Astrocyte of the cerebellum (primary cell): ENCODE results near the gene TNFRSF21.
"Not testable (repeated sequence)": the region's sequence is repeated elsewhere in the genome, so short reads cannot be mapped to it uniquely, and the experiment has no call there.

ENCODE experiments used
- DNase-seq: peaks from one replicate; pipeline ENCODE4 v3.0.0-alpha.2; 2011; ENCODE audit warnings: low read depth
- H3K4me3 ChIP-seq: 2 replicates; pipeline ENCODE4 v1.5.1; 2011; ENCODE audit warnings: mild to moderate bottlenecking, low read depth, low read length, moderate library complexity
- in situ Hi-C: cut with HindIII; loops from 2 replicates; pipeline ENCODE4 v1.10.0; 2017; ENCODE audit warnings: low sequenced_read_pairs
- TF ChIP-seq, protein P1 (sequence below): IDR thresholded peaks from 2 replicates; pipeline ENCODE4 v1.5.1; 2012; ENCODE audit warnings: low read length, low read depth, moderate library complexity, mild to moderate bottlenecking; ENCODE audit errors: missing control alignments

TNFRSF21 gene

DNA sequence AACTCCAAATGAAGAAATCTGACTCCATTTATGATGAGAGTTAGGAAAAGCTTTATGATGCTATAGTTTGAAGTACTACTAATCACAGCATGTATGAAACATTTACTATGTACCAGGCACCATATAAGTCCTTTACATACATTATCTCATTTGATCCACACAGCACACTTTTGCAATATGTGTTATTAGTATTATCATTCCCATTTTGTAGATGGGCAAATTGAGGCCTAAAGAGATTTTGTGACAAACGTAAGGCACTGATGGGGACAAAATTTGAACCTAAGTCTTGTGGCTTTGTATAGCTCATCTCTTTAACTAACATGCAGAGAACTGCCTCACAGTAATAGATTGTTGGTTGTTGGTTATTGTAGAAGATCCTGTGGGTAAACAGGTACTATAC lies 14.2 kb upstream of the TNFRSF21 start:
- no peak overlapping the region for H3K4me3 ChIP-seq
- TF ChIP-seq, protein P1, sequence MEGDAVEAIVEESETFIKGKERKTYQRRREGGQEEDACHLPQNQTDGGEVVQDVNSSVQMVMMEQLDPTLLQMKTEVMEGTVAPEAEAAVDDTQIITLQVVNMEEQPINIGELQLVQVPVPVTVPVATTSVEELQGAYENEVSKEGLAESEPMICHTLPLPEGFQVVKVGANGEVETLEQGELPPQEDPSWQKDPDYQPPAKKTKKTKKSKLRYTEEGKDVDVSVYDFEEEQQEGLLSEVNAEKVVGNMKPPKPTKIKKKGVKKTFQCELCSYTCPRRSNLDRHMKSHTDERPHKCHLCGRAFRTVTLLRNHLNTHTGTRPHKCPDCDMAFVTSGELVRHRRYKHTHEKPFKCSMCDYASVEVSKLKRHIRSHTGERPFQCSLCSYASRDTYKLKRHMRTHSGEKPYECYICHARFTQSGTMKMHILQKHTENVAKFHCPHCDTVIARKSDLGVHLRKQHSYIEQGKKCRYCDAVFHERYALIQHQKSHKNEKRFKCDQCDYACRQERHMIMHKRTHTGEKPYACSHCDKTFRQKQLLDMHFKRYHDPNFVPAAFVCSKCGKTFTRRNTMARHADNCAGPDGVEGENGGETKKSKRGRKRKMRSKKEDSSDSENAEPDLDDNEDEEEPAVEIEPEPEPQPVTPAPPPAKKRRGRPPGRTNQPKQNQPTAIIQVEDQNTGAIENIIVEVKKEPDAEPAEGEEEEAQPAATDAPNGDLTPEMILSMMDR, result no peak
- in situ Hi-C loops, result no loop called here
- no peak for DNase-seq

DNA sequence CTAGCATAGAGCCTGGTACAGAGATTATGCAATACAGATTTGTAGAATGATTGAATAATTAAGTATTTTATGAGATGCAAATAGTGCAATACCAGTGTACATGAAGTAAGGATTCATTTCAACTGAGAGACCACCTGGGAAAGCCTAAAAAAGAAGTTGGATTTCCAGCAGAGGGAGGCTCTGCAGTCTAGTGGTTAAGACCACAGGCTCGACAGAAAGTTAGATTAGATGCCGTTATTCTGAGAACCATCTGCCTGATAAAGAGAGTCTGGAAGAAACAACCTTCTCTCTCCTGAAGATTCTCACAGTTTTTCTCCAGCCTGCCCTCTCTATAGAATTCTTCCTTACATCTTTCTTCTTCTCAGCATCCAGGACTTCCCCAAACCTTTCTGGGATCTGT lies 13.6 kb upstream of the TNFRSF21 start:
- in situ Hi-C loops, result no loop called here
- no peak for DNase-seq
- TF ChIP-seq, protein P1, result no peak
- no peak overlapping the region for H3K4me3 ChIP-seq

DNA sequence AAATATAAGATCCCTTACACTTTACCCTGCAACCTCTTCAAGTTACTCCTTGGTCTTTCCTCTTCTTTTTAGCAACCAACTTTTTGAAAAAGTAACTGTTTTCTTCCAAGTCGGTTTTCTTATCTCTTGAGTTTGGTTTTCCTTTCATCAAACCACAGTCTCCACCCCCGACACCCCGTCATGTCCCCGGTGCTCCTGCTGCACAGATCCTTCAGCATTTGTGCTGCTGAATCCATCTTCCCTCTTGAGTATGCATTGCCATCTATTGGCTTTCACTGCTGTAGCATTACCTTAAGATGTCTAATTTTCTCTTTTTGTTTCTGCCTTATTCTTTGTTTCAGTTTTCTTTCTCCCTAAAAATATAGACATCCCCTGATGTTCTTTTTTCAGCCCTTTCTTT lies 11.9 kb upstream of the TNFRSF21 start:
- H3K4me3 ChIP-seq, result no peak overlapping the region
- in situ Hi-C loops, result no loop called here
- TF ChIP-seq, protein P1, result no peak
- DNase-seq, result no peak

DNA sequence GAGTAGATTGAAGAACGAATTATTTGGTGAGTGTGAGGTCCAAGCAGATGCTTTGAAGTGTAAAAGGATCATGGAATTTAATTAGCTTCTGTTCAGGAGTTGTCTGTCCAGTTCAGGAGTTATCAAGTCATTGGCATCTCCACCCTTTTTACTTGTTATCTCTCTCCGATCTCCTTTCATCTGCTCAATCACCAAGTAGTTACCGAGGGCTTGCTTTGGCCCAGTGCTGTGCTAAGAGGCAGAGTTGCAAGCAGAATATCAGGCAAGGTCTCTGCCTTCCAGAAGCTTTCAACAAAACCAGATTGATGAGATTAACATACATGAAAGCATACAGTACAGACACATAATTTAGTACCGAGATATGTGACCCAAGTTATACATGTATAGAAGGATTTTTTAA lies 10.2 kb upstream of the TNFRSF21 start:
- in situ Hi-C loops, result no loop called here
- TF ChIP-seq, protein P1, result no peak
- no peak overlapping the region for H3K4me3 ChIP-seq
- no peak for DNase-seq

DNA sequence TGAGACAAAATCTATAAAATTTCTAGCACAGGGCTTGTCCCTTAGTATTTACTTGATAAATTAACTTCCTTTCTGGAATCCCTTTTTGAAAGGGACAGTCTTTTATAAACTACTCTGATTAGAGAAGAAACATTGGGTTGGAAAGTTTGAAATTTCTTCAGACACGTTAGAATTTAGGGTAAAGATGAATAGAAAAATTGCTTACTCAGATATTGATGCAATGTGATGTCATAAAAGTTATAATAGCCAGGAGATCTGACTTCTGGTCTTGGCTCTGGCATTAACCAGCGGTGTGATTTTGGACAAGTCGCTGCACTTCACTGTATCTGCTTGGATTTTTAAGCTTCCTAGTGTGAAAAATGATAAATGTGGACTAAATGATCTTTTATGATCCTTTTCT lies 9.7 kb upstream of the TNFRSF21 start:
- in situ Hi-C loops, result no loop called here
- no peak for DNase-seq
- no peak overlapping the region for H3K4me3 ChIP-seq
- TF ChIP-seq, protein P1, result no peak

DNA sequence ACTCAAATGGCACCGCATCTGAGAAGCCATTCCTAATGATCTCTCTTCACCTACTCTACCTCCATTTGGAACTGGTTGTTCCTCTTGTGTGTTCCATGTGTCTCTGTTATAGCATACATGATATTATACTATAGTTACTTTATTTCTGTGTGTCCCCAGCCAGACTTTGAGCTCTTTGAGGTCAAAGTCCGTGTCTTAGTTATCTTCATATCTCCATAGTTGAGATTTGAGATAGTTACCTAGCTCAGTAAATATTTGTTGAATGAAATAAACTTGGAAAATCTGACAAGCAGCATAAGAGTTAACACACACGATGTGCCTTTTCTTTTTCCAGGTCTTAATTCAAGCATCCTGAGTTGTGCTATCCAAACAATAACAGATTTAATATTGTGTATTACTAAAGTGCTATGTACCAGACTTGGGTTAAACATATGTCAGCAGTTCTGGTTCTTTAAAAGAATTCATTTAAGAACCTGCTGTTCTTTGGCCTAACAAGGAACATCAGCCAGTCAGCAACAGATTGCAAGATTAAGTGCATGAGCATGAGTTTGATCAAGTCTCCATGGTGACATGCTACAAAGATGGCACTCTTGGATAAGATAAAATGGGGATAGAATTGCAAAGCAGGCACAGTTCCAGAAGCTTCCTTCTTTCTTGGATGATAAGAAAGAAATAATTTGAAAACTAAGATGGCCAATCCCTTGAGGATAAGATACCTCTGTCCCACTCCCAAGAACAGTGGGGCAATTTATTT lies 8.7 kb upstream of the TNFRSF21 start:
- in situ Hi-C loops, result no loop called here
- TF ChIP-seq, protein P1, result no peak
- no peak overlapping the region for H3K4me3 ChIP-seq
- DNase-seq, result no peak

DNA sequence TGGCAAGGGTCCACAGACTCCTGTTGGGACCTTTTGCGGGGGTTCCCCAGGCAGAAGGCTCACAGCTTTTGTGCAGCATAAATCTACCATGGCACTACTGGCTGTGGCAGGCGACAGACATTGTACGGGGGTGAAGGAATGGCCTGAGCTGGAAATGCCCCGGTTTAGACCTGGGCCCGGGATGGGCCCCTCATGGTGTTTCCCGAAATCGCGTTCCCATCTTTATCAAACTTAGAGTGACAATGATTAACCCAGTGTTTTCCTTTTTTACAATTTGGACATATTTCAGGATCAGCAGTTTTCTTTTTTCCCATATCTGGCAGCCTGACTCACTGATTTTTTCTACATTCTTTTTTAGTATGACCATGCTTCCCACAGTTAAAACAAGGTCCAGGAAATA lies 5.5 kb upstream of the TNFRSF21 start:
- H3K4me3 ChIP-seq, in situ Hi-C loops, DNase-seq: not testable (repeated sequence)
